8988T (cell line): Measurements from ENCODE around the gene DNASE2B.

Experiments used
- DNase-seq: peaks from one replicate; pipeline ENCODE4 v3.0.0; 2011

The DNASE2B gene, protein sequence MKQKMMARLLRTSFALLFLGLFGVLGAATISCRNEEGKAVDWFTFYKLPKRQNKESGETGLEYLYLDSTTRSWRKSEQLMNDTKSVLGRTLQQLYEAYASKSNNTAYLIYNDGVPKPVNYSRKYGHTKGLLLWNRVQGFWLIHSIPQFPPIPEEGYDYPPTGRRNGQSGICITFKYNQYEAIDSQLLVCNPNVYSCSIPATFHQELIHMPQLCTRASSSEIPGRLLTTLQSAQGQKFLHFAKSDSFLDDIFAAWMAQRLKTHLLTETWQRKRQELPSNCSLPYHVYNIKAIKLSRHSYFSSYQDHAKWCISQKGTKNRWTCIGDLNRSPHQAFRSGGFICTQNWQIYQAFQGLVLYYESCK

DNA sequence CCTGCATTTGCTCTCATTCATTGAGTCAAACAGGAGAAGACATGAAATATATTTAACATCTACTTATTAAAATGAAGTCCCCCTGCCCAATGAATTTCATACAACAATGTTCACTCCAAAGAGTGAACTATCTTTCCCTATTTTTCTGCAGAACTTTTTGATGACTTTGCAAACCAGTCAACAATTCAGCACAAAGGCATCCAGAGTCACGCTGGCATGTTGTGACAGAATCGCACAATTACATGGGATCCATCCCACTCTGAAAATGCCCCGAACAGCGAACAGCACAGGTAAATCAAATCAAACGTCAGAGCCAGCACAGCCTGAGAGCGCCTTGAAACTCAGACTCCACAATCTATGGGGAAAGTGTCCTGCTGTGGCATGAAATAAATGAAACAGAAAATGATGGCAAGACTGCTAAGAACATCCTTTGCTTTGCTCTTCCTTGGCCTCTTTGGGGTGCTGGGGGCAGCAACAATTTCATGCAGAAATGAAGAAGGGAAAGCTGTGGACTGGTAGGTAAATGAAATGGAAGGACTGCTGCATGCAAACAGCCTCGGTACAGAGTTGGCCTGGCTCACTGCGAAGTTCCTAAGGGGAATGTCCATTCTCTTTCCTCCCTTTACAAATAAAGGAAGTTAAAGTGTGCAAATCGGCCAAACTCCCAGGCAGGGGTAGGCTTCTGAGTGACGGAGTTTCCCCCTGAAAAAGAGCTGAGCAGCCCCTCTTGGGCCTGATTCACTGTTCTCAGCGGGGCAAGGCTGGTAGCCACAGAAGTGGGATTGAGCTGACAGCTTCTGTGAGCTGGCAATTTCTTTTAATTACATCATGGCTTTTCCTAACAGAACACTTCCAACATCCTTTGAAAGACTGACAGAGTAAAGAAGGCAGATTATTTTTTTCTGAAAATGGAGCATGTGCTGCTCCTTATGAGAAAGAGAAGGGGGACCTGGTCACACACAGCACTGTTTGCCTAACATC, at the start of gene DNASE2B:
DNASE2B (plus strand) TSS at position 310 of the 981 bp plus-strand sequence; CDS start at position 391, 81 bp downstream.
- DNase-seq, result no peak

DNA sequence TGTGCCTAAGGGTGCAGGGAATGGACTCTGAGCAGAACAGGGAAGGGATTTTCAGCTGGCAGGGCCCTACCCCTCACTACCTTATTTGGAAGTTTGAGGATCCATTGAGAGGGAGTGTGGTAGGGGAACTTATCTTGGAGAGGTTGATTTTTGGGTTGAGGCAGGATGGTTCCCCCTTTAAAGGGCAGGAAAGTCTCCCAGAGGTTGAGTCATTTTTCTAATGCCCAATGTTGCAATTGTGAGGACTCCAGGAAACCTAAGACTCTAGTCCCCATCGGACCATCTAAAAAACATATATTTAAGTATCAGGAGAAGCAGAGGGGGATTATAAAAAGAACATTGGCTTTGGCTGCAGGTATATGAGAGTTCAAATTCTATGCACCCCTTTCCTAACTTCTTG, 49.5 kb upstream of the DNASE2B start:
- no peak for DNase-seq

DNA sequence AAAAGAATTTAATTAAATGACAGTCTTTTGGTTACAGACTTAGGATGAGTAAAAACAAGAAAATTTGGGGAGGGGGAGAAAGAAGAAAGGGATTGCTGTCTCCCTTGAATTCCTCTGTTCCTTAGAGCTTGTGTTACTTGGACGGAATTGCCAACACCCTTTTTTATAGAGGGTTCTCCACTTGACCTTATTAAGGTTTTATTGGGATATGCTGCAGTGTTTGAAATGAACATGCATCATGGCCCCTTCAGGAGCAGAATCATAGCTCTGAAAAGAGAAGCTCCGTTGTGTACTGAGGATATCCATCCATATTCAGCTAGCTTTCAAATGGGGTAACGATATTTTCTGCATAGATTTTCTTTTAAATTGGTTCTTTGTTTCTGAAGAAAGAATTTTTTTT, 48.2 kb upstream of the DNASE2B start:
- no peak for DNase-seq

DNA sequence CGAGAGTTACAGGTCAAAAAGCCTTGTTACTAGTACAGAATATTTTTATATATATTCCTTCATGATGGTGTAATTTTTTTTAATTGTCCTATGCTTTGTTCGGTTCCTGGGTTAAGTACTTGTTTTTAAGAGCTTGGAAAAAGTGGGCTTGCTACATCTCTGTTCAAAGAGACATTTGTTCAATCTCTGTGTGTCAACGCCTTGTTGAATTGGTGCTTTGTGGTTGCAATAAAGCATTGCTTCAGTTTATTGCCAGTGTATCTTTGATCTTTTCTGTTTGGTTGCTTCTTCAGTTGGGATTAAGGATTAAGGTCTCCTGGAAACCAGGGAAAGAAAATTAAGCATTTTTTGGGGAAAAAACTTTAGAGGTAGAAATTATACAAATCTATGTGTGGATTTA, 47.7 kb upstream of the DNASE2B start:
- DNase-seq, result no peak

DNA sequence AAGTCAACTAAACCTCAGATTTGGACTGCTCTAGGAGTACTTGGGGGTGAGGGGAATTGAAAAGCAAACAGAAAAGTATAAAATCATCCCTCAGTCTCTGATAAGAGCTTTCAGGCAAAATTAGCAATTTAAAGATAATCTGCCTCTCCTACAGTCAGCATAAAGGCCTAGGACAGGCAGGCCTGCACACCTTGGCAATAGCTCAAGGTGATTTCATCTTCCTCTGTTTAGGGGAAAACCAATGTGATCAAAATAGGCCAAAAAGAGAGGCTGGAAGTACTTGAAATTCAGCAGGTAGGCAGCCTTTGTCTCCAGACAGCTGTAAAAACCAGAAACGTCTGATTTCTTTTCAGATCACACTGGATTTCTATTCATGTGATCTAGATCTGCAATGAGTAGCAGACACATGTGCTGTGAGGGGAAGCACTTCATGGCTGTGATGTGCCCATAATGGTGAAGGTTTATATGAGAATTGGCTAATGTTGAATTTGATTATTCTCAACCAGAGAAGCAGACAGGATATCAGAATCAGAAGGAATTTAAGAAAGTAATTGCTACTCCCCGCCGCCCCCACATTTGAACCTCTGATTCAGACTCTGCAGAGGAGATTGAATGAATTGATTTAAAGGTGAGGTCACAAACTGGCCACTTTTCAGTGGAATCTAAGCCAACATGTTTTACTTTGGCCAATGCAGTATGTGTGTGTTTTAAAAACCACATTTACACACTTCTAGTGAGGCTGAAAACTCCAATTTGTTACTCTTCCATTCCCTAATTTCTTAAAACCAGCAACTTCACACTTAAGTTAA, 45.8 kb upstream of the DNASE2B start:
- no peak for DNase-seq

DNA sequence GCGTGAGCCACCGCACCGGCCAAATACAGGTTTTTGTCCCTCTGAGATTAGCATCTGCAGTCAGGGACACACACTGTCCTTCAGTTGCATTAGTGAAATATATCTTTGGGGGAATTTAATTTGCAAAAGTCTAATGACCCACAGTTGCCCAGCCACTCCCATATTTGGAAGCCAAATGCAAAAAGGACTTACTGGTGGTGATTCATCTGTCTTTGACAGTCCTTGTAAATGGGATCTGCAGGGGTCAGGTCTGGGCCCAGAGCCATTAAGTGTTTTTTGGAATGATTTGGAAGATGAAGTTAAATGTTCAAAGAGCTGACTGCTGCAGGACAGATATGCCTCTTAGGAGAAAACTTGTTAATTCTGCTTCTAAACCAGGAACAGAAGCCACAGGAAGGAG, 44.6 kb upstream of the DNASE2B start:
- DNase-seq, result no peak

DNA sequence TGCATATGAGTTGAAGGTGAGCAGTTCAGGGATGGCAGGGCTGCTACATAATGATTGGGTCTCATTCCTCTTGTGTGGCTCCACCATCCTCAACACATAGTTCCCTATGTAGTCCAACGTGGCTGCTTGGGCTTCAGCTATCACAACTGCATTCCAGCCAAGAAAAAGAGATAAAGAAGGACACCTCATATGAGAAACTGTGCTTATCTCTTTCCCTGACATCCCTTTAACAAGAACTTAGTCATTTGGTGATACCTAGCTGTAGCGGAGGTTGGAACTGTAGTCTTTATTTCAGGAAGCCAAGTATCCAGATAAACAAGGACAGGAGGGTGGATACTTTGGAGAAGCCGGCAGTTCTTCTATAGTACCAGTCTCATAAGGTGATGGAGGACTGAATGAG, 42.7 kb upstream of the DNASE2B start:
- no peak for DNase-seq

DNA sequence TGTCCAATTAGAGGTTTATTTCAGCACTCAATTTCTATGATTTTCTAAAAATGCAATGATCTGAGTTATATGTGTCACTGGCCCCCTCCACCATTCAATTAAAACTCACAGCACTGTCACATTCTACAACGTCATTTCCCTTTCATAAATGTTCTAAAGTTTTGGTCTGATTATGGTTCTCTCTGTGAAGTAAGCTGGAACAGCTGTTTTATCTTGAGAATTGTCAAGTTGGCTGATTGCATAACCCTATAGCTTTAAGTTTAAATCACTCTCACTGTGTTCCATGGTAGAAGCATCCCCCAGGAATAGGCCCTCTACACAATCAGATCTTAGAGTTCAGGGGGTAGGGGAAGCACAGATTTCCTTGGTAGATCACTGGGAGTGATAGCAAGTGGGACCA, 41.4 kb upstream of the DNASE2B start:
- no peak for DNase-seq

DNA sequence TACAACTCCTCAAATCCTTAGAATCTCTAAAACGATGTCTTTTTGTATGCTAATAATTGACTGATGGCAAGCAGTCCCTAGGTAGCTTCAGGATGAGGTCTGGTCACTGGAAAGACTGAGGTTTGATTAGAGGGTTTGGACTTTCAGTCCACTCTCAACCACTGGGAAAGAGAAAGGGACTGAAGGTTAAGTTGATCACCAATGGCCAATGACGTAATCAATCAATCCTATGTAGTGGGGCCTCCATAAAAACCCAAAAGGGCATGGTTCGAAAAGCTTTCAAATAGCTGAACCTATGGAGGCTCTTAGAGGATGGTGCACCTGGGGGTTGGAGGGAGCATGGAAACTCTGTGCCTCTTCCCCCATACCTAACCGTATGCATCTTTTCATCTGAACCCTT, 39.6 kb upstream of the DNASE2B start:
- no peak for DNase-seq

DNA sequence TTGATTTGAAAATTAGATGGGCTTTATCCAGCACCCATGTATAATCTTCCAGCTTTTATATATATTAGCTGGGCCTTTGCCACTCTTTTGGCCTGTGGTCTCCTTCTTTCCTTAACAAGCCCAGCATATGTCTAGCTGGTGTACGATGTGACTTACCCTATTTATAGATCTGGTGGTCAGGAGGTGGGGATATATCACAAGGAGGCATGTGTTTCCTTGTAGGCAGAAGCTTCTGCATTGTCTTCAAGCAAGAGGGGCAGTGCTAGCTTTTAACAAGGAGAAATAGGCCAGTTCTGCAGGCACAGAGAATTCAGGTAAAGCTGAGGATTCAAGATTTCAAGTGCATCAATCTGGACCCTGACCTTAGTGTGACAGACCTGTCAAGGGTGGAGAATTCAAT, 38.0 kb upstream of the DNASE2B start:
- DNase-seq, result no peak

DNA sequence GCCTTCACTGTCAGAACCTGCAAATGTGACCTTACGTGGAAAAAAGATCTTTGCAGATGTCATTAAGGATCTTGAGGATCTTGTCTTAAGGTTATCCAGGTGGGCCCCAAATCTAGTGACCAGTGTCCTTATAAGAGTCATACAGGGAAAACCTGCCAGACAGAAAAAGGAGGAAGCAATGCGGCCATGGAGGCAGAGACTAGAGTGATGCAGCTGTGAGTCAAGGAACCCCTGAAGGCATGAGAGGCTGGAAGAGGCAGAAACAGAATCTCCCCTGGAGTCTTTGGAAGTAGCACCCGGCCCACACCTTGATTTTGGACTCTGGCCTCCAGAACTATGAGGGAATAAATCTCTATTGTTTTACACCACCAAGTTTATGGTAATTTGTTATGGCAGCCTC, 36.5 kb upstream of the DNASE2B start:
- DNase-seq, result no peak

DNA sequence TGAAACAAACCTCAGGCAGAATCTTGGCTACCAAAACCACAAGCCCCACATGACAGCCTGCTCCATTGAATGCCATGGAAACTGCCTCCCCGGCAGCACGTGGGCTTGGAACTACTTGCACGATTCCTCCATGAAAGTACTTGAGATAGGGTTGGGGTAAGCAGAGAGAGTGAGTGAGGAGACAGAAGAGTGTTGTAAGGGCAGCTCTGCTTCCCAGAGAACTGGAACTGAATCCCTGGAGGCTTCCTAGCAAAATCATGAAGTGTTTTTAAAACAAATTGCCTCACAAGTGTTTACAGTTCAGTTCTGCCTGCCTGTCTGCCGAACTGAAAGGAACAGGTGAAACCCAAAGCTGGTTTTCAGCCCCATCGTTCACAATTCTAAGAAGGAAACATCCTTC, 35.3 kb upstream of the DNASE2B start:
- no peak for DNase-seq

DNA sequence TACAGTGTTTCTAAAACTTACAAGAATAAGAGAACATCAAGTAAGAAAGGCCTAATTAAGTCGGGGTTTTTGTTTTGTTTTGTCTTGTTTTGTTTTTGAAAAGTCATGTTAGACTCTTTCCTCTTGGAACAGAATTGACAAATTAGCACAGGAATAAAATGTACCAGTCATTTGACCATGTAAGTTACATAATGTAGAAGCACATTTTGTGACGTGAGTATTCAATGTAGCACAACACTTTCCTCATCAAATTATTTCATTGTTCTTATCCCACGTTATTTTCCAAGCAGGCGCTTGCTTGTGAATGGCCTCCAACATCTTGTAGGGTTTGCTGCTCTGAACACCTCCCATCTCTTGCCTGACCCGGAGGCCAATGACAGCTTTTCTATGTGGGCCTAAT, 34.7 kb upstream of the DNASE2B start:
- DNase-seq, result no peak

DNA sequence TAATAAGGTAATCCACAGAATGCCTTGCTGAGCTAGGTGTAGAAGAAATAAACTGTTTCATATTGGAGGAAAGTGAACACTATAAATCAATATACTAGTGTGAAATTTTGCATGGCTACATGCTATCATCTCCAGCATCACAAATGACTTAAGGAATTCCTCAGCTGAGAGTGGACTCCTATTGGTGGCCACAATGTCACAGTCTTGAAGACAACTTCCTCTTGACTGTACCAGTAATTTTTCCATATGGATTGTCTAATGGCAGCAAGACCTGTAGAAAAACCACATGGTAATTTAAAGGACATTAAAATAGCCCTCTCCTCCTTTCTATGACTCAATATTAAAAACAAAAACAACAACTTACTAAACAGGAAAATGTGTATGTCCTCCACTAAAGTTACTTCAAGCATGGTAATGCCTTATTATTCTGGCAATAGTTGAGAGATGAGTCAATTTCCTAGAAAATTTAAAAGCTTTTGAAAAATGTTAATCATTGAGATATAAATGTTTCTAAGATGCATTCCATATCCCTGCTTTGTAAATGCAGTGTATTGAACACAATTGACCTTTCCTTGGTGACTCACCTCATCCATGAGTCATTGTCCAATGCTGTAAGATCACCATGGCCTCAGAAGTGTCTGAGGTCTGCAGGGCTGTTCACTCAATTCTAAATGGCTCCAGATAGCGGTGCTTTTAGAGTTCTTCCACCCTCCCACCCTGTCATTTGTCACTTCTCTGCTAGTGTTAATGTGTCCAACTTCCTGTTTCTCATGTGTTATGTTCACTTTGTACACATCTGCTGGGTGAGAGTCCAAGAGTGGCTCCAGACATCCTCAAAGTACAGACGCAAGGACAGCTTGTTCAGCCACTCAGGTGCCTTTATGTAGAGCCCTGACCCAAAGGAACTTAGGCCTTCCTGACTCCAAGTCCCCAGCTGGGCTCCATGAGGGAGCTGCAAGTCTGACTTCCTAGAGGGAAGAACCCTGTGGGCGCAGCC, 32.8 kb upstream of the DNASE2B start:
- DNase-seq, result no peak

DNA sequence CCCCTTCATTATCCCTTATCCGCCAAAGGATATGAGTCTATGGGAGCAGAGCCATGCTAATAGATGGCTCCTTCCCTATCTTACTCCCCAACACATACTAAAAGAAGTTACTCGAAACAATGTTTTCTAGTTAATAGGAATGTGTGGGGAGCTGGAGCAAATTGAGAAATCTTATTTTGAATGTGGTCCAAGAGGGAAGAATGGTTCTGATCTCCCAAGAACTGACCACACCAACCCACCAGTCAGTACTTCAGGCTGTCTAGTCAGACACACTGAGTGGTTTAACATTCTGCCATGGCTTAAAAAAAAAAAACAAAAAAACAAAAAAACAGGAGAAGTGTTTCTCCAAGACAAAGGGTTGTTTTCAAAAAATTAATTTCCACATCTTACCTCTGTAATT, 31.5 kb upstream of the DNASE2B start:
- DNase-seq, result no peak

DNA sequence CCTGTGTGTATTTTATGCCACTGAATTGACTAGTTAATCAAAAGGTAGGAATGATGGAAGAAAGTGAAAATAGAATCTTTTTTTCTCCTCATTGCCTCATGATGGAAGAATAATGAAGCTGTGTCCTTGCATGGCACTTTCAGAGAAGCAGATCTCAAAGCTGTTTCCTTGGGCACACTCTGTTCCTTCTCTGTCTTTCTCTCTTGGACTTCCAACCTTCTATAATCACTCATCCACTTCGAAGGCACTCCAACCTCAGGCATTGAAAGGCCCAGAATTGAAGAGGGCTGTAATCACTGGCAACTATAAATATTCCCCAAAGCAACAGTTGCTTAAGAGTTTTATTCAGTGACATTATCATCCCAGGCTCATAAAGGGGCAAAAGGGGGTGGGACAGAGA, 31.1 kb upstream of the DNASE2B start:
- DNase-seq, result no peak

DNA sequence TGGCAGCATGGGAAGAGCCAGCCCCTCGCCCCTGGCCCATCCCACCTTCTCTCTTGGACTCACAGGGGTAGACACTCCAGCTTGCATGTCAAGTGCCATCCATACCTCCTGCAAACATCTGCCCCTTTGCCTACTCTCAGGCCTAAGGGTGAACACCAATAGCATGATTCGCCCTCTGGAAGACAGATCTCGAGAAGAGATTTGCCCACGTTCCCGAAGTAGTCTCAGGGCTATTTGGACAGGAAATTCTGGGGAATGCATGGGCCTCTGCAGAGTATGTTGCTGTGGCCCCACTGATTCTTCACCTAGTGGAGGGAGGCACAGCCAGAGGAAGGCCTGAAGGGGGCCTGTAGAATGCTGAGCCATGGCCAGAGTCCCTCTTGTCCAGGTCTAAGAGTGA, 29.8 kb upstream of the DNASE2B start:
- no peak for DNase-seq

DNA sequence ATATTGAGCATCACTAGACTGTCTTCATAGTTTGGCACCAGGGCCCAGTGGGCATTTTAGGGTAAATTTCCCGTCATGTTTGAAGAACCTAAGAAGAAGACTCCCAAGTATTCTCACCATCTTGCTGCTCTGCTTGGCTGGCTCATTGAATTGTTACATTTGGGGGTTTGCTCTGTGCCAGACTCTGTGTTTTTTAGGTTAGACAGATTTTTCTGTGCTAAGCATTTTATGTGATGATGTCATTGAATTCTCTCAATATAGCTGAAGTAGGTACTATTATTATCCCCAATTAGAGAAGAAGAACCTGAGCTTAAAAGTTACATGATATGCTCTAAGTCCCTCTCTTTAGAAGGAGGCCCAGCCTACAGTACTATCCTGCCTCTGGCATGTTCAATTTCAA, 28.0 kb upstream of the DNASE2B start:
- DNase-seq, result no peak

DNA sequence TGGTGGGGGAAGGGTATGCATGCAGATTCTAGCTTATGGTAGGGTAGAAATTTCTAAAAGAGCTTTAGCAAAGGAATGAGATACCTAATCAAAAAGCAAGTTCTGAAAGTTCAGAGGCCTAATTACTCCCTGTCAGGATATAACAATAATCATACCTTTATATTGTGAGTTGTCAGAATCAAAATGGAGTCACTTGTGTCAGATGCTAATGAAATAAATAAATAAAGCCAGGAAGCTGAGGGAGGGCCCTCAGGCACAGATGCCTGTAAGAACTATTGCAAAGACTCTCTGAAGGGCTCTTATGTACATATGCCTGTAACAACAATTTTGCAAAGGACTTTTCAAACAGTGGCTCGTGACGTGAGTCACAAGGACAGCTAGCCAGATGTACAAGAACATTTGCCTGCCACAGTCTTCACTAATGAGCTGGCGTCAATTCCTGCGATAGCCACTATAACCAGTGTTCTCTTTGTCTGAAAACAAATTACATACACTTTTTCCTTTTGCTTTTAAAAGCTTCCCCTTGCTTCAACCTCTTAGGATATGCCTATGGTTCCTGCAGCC, 27.4 kb upstream of the DNASE2B start:
- DNase-seq, result no peak

DNA sequence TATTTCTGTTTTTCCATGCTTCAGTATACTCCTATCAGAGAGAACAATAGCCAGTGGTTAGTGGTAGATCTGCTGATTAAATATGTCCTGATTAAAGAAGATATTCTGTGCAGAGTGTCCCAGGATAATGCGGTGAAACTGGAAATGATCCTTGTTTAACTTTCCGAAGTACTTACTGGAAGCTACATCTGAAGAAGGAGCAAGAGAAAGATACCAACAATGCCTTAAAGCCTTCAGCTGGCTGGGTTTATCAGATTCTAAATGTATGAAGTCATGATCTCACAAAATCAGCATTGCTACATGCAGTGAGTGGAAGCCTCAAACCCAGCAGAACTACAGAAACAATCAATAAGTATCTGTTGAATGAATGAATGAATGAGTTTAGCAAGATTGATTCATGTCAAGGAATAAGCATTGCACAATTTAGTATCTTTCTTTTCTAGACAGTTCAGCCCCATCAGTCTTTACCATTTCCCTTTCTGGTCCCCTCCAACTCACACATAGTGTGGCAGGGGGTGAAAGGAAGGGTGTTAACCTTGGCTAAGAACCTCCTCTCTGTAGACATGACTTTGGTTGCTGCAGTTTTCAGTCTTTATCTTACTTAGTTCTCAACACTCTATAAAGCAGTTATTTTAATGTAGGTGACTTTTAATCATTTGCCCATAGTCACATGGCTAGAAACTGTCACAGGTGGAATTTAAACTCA, 24.7 kb upstream of the DNASE2B start:
- DNase-seq, result no peak
